CD1c-positive myeloid dendritic cell (primary cell): ENCODE data around the gene PPFIBP1.
A peak's percentile ranks its signal among the peaks of the same experiment; 100 is the strongest.
"Not testable (repeated sequence)": the region's sequence is repeated elsewhere in the genome, so short reads cannot be mapped to it uniquely, and the experiment has no call there.

Experiments used
- DNase-seq: peaks from one replicate; pipeline ENCODE4 v3.0.0-alpha.2; 2016; ENCODE audit errors: extremely low spot score

Gene PPFIBP1

DNA sequence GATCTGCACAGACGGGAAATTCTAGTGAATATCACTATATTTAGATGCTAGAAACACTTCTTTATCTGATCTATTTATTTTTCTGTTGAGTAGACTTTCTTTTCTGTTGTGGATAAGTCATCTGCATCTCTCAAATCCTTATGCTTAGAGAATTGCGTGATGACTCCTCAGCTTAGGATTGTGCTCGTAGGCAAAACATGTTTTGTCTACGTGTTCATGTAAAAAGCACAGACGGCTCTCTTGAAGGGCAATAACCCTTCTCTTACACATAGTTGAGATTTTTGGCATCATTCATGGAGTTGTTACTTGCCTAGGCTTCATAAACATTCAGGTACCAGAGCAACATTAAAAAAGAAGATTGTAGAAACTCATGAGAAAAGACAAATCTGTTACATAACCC lies 18.6 kb downstream of the PPFIBP1 start:
- DNase-seq = no peak

DNA sequence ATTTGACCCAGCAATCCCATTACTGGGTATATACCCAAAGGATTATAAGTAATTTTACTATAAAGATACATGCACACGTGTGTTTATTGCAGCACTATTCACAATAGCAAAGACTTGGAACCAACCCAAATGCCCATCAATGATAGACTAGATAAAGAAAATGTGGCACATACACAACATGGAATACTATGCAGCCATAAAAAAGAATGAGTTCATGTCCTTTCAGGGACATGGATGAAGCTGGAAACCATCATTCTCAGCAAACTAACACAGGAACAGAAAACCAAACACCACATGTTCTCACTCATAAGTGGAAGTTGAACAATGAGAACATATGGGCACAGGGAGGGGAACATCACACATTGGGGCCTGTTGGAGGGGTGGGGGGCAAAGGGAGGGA lies 20.9 kb downstream of the PPFIBP1 start:
- DNase-seq = not testable (repeated sequence)

DNA sequence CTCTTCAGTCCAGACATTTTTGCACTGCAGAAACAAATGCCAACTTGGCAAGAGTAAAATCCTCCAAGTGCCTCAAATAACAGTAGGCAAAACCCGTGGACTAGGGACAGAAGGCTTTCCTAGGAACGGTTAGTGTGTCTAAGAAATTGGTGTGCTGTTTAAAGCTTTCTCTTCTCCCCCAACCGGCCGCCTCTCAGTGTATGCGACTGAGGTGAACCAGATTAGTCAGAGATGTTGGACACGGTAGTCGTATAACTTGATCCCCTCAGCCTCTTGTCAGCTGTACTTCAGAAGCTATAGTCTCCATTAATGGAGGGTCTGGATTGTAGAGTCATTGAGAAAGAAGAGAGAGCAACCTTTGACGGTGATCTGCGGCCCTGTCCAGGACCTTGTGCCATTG lies 21.7 kb downstream of the PPFIBP1 start:
- no peak for DNase-seq

DNA sequence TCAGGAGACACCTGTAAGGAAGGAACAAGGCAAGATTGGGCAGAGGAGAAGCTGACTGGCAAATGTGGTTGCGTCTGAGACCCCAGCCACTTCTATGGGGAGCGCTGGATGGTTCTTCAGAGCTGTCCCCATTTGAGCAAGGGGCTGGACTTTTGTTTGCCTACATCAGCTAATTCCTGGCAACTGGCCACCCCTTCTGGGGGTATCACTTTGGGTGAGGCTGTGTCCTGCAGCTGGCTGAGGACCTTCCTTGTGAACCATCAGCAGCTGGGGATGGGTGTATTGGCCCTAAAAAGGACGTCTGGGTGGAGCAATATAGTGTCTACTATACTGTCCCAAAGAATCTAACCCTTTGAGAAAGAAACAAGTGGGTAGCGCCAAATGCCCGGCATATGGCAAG lies 23.6 kb downstream of the PPFIBP1 start:
- DNase-seq = no peak

DNA sequence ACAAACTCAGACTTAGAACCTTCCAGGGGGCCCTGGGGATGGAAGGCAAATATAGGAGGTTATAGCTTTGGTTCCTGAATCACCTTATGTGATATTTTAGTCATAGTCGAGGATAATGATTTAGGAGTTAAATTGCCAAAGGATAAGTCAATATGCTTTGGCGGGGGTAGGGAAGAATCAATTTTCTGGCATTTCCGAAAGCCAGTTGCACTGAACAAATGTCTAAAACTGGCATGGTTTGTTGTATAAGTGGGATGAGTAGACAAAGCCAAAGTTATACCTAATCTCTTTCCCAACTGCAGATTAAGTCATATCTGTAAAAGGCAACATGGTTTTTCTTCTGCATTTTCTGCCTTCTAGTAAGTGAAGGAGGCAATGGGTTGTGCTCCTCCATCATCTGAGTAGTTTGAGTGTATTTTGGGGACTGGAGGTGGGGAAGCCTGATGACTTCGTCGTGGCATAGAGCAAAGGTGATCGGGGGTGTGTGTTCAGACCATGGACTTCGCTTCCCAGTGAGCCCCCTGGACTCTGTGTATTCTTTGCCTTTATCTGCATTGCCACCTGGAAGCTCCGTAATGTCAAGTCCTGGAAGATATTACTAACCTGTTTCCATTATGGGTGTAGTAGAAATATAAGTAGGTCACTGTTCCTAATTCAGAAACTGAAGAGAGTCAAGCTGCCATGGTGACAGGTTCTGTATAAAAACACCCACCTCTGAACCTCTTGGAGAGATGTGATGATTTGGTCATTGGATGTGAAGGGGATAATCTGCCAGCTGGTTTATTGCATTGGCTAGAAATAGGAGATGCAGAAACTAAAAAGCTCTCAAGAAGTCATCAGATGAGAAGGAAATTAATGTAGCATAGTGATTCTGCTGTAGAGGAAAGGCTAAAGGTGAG lies 24.5 kb downstream of the PPFIBP1 start:
- peak; percentile 58 for DNase-seq

DNA sequence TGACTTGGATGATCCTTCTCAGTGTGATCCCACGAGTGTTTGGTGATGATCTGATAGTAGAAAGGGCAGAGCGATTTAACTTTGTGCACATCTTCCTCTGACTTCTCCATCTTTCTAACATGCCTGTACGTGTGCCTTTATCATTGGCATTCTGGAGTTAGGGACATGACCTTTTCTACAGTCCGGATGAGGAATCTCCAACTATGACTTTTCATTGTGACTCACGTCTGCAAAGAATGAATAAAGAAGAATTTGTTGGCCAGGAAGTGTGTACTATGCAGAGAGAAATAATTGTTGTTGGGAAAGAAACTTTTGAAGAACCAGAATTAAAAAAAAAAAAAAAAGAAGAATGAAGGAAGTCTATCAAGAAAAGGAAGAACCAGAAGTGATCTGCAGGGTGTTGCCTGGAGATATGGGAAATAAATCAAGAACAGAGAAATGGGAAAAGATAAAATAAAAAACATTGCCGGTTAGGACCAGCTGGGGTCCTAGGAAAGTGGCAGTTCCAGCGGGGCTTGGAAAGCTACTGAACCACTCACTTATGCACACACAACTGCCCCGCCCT lies 25.3 kb downstream of the PPFIBP1 start:
- peak; percentile 64 for DNase-seq

DNA sequence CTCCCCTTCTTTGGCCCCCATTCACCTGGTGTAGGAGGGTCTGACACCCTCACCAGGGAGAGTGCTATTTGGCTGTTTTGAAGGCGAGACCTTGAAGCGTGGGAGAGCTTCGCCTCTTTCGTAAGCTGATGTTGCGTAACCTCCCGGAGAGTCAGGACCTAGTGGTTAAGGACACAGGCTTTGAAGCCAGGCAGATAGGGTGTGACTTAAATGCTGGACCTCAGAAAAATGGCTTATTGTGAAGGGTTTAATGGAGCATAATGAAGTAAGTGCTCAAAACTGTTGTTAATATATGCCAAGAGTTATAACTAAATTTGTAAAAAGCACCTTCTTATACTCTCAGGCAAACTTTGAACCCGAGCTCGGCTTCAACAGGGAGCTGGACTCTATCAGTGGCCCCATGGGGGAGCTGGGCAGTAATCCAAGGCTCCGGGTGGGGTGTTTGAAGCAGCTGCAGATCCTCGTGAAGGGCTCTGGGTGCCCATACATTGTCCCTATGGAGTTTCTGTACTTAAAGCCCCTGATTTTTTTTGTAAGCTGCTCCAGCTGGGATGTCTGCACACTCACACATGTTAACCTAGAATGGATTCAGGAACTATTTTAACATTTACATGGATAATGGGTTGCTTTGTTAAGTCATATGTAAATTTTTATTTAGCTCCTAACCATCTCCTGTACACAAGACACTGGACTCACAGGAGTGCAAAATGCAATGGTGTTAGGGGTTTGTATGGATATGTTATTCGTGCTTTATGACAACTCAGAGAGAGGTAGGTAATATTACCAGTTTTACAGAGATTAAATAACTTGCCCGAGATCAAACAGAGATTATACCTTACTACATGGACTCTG lies 26.0 kb downstream of the PPFIBP1 start:
- DNase-seq = peak; percentile 87

DNA sequence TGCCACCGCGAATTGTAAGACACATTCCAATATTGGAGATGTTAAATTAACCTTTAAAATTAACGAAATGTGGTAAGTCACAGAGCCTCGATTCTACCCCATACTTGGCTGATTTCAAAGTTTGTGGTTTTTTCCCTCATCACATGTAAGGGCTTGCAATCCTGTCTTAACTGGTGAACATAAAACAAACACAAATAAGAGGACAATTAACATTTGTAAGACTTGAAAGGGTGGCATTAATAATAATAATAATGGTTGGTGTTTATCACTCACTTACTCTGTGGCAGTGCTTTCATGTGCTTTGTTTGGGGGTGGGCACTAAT lies 26.6 kb downstream of the PPFIBP1 start:
- no peak for DNase-seq

DNA sequence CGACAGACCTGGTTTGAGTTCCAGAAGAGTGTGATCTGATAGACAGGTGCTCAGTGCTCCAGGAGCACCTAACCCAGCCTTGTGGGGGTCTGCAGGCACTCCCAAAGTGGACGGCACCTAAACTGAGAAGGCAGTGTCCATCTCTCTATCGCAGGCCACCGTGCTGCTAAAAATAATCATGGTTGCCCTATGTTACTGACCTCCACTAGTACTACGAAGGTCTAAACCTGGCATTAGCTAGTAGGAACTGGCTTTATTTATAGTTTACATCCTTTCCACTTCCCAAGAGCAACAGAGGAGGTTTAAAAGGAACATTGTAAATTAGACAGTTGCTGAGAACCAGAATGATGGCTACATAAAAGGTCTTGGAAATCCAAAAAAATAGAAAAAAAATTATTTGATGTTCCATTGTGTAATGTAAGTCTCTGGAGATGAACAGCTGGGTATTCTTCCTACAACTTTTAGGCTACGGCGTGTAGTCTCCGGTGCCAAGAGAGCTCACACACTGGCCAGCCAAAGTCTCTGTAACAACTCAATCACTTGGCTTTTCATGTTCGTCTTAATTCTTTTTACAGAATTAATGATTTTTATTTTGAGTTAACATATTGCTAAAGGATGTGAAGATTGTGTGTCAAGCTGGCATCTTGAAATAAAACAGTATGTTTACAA lies 27.3 kb downstream of the PPFIBP1 start:
- DNase-seq = no peak

DNA sequence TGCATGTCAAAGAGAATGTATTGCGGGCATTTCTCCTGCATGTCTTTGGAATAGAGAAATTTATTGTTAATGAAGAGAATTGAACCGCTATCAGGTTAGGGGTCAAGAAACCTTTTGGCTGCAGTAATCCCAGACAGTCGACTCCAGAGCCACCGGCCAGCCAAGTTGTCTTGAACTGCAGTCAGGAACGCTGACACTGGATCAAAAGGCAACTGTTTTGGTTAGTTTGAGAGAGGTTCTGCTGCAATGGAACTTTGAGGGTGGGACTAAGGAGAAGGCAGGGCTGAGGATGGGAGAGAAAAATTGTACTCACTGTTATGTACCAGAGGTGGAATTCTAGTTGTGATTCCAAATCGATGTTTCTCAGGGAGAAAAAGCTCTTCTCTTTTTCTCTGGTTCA lies 28.2 kb downstream of the PPFIBP1 start:
- DNase-seq = no peak

DNA sequence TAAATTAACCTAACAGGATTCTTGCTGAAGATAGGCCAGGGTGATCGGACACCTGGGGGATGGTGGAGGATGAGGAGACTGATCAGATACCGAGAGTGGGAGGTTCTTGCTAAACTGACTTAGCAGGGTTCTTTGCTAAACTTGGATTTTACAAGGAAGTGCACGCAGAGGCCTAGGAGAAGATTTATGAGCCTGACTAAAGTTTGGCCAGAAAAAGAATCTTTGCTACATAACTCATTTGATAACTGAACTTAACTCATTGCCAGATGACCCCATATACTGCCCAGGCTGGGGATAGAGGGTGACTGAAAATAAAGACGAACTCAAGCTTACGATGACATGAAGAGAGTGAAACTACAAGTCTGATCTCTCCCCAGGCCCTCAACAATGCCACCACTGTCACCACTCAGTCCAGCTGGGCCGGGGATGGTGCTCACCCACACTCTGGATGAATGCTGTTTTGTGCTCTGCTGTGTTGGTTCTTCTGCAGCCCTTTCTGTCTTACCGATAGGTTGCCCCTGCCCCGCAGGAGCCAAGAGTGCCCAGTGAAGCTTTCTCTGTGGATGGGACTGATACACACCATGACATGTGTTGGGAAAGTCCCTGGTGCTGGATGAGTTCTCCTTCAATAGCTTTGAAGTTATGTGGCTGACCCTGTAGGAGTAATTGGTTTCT lies 29.0 kb downstream of the PPFIBP1 start:
- DNase-seq = no peak

DNA sequence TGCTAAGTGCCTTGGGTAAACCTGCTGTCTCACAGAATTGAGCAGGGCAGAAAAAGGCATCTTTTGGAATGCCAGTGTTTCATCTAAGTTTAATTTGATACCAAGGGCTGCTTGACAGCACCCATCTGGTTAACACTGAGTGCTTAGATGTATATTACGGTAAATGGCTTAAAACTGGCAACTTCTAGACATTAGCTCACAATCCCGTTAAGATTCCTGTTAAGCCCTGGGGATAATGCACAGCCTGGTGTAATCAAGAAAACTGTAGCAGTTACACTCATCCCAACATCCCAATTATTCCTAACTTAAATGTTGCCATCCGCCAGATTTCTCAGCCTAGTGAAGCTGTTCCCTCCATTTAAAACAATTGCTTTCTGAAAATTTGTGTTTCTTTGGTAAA lies 29.9 kb downstream of the PPFIBP1 start:
- DNase-seq = no peak

DNA sequence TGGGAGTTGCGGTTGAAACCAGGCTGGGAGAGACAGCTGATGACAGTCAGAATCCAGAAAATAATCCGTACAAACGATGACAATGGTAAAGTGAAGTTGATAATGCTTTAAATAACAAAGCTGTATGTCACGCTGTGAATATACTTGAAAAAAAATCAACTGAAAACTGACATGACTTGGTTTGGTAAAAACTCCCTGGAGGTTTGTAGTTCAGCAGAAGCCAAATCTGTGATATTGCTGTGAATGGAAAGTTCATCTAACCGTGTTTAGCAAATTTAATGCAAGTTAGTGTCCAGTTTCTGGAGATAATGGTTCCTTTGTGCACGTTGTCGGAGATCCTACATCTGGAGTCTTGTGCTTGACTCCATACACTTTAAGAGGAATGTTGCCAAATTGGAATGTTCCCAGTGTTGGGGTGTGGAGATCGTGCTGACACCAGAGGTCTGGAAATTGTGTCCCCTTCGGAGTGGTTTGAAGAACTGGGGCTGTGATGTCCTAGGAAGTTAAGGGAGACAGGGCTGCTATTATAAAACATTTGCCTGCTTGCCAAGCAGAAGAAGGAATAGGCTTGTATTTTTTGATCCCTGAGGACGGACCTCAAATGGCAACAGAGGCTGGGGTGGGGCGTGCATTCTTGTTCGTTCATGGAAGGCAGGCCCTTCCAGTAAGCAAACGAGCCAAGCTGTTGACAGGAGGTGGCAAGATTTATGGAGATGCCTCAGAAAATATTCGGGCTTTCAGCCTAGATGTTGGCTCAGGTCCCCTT lies 30.6 kb downstream of the PPFIBP1 start:
- DNase-seq = no peak

DNA sequence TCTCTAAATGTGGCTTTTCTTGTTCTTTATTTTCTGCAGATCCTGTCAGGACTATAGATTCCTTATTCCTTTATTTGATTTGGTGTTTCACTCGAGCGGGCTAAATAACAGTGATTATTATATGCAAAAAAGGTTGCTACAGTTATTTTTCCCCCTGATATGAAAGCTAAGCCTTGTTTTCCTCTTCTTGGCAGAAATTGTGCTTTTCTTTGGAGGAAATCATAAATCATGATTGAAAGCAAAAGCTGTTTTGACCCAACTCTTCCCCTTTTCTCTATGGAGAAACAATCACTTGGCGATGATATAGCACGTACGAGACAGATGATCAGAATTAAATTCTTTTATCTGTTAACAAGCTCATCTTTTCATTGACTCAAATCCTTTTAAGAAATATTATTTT lies 31.4 kb downstream of the PPFIBP1 start:
- DNase-seq = peak; percentile 38

DNA sequence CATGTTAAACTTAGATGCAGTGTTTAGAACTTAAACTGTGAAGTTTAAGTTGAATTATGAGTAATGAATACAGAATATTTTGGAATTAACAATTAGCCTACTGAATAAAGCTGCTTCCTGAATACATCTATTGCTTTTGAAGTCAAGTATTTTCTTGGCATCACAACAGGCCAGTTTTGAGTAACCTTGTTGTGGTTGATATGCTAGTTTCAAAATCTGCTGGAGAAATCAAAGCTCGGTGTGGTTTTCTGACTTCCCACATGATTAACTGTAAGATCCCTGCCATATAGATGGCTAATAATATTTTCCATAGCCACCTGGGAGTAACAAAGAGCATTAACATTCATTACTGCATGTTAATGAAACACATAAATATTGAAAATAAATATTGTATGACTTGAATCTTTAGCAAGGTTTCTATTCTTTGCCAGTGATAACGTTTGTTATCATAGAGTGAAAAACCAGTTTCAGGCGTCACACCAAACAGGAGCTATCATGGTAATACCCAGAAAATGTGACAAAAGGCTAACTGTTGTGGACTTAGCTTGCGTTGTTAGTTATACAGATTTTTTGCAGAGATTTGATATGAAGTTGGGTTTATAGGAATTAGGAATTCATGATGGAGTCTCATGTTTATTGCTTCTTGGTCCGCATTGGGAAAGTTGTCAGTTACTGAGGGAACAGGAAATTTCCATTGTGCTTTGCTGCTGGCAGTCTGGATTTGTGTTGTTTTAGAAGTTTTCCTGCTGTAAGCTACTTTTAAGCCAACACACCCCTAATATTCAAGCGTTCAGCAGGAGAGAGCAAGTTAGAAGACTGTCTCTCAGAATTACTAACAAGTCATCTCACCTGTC lies 32.1 kb downstream of the PPFIBP1 start:
- peak; percentile 25 for DNase-seq

DNA sequence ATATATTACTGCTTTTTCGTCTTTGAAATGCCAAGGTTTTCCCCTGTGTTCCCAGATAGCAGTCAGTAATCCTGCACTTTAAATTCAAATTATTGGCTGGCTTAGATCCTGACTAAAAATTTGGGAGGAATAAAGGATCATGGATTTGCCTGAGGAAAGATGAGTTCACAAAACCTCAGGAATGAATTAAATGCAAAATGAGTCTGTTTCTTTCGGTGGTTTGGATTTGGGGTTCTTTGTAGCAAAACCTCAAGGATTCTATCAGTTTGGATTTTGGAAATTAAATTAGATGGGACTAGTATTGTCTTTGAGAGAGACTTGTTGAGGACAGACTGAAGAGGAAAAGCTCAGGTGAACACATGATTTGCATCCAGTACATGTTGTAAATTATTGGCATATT lies 36.1 kb downstream of the PPFIBP1 start:
- no peak for DNase-seq

DNA sequence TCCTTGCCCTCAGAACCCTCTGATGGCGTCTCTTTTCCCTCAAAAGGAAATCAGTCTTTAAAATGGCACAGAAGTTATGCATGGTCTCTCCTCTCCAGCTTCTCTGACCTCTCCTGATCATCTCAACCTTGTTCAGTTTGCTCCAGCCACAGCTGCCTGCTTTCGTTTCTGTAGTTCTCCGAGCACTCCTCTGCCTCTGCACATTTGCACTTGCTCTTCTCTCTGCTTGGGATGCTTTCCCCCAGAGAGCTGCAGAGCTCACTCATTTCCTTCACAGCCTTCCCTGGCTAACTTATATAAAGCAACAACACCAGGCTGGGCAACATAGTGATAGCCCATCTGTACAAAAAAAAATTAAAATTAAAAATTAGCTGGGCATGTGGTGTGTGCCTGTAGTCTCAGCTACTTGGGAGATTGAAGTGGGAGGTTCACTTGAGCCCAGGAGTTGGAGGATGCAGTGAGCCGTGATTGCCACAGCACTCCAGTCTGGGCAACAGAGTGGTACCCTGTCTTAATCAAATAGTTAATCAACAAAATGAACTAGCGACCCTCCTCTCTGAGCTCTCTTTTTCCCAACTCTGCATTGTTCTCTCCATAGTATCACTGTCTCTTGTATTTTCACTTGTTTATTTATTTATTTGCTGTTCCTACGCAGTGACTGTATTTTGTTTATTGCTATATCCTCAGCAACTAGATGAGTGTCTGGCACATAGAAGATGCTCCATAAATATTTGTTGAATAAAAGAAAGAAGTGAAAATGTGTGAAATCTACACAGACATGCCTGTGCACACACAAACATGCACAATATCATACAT lies 37.7 kb downstream of the PPFIBP1 start:
- no peak for DNase-seq

DNA sequence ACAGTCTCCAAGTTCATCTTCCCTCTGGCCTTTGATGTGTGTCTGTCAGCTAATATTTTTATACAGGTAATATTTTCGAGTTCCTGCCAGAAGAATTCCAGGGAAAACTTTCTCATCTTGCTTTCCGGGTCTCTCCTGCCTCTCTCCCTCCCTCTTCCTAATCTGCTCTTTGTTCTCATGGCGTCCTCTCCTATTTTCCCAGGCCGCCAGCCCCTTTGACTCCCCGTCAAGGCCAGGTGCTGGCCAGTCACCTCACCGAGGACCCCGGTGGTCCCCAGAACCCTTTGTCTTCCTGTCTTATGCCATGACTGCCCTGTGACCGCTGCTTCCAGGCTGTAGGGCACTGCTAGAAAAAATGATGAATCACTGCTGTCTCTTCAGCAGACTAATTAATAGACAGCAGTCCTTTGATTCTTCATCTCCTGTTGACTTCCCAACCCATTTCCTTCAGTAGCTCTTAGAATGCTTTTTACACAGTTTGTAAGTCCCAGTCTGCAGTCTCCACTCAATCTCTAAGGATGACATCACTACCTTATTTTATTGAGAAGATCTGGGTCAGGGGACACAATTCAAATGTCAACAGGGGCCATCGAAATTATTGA lies 40.7 kb downstream of the PPFIBP1 start:
- no peak for DNase-seq

DNA sequence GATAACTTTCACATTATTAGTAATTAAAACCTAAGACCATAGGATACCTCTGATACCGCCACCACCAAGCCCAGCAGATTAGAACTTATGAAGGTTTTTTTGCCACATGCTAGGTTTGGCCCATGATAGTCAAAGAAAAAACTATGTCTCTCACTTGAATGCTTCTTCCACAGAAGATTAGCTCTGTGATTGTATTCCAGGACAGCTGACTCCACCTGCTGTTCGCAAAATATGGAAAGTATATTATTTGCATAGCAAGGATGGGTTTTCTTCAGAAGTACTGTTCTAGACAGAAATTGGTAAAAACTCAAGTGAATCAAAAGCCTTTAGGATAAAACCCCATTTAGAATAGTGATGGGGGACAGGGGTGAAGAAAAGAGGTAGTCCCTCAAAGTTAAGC lies 42.2 kb downstream of the PPFIBP1 start:
- no peak for DNase-seq
